Fibroblast of gingiva (primary cell): ENCODE results near the gene COL4A6.

ENCODE experiments used
- DNase-seq: peaks from one replicate; pipeline ENCODE4 v3.0.0-alpha.2; 2011; ENCODE audit warnings: low read depth

COL4A6 gene

DNA sequence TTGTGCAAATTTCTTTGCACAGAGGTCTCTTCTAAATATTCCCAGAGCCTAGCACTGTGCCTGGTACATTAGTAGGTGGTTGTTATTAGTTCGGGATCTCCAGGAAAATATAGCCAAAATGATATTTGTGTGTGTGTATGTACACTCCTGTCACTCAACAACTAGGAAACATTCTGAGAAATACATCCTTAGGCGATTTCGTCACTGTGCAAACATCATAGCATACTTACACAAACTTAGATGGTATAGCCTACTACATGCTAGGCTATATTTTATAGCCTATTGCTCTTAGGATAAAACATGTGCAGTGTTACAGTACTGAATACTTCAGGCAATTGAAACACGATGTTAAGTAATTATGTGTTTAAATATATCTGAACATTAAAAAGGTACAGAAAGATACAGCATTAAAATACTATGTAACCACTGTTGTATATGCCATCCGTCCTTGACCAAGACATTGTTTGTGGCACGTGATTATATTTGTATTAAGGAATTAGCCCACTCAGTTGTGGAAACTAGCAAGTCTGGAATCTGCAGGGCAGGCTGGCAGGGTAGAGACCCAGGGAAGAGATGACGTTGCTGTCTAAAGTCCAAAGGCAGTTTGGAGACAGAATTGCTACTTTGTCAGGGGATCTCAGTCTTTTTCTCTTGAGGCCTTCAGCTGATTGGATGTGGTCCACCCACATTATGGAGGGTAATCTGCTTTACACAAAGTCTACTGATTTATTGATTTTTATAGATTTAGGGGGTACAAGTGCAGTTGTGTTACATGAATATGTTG, 106.9 kb downstream of the COL4A6 start:
- no peak for DNase-seq

DNA sequence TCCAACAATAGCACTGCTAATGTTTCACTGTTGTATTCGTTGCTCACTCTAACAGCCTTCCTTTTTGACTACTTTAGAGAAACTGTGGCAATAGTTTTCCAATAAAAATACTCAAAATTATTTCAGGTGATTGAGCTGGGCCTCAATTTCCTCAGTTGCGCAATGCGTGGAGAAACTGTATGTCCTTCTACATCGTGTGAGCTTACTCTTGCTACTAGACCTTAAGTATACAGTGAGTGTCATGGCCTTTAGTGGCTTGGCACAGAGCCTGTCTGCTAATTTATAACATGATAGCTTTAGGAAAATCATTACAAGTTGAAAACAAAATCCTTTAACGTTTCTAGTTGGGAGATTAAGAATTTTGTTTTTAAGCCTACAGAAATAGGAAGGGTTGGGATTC, 114.5 kb downstream of the COL4A6 start:
- DNase-seq, result peak; percentile 4

DNA sequence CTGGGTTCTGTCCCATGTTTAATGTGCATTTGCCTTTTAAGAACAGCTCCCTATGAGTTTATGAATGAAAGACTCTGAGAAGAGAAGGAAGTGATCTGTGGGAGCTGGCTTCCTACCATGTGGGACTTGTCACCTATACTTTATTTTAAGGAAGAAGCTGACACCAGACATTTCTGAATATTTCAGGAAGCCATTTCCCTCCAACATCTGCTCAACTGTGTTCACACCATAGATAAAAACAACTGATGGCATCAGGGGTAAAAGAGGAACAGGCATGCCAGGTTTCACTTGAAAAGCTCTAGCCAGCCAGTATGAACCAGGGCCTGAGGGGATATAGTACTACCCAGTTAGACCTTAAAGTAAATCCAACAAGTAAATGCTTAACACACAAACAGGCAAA, 116.0 kb downstream of the COL4A6 start:
- DNase-seq, result no peak

DNA sequence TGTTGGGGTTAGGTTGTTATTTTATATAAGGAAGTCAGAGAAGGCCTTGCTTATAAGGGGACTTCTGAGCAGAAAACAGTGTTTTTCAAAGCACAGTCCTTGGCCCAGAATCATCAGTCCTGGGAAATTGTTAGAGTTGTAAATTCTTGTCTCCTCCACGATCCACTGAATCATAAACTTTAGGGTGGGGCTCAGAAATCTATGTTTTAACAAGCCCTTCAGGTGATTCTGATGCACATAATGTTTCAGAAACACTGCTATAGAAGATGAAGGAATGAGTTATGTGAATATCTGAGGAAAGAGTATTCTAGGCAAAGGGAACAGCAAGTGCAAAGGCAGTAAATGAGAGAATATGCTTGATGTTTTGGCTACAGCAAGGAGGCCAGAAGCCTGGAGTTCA, 121.8 kb downstream of the COL4A6 start:
- no peak for DNase-seq

DNA sequence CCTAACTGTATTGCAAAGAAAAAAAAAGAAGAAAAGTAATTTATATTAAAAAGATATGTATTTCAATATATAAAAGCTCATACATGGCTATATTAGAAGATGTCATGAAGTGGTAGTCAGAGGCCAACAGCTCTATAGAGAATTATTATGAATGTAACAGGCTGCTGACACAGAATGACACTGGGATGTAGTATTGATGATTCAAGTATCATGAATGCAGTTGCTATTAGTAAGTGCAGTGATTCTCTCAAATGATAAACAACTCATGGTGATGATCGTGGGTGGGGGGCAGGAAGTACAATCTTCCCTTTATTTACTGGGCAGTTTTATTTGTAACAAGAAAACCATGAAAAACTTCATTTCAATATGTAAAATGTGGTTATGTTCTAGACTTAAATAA, 124.6 kb downstream of the COL4A6 start:
- DNase-seq, result no peak

DNA sequence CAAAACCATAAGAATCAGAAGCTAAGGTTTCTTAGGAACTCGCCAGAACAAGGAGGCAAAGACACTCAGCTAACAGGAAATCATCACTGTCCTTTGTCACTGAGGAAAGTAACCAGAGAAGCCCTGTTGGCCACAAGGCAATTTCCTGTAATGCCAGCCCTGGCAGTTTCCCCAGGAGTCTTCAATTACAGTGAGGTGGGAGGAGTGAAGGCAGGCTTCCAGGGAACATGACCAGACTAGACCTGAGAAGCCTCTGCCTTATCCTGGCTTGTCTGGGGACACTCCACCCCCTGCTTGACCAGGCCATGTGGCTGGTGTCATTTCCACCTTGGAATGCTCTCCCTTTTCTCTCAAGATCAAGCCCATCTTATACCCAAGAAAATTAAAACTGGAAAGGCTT, 125.3 kb downstream of the COL4A6 start:
- DNase-seq, result peak; percentile 78

DNA sequence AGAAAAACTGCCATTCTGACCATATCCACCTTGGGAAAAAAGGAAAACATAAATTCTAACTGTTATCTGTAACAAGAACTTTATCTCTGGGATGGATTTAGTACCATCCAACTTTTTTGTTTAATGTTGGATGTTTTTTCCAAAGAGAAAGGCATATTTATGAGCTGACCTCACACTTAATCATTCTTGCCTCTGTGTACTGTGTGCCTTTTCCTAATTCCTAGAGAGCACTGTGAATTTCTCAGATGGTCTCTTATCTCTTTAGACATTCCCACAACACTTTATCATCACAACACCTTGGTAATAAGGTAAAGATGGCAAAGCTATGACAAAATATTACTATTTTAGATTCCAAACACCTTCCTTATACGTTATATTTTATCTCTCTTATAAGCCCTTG, 126.2 kb downstream of the COL4A6 start:
- DNase-seq, result no peak

DNA sequence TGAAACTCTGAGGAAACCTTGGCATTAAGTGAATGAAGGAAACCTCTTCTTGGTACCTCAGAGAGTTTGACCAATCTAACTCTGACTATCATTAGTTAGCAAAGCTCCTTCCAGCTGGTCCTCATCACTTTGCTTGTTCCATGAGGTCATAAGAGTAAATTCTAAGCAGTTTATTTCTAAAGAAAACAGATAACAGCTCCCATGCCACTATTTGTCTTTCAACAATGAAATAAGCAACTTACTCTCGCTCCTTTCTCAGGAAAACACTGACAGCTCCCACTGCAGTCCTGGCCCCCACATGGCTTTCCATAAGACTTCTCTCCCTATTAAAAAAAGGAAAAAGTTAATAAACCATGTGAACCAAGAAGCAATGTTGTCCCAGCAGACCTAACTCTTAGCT, 127.7 kb downstream of the COL4A6 start:
- no peak for DNase-seq

DNA sequence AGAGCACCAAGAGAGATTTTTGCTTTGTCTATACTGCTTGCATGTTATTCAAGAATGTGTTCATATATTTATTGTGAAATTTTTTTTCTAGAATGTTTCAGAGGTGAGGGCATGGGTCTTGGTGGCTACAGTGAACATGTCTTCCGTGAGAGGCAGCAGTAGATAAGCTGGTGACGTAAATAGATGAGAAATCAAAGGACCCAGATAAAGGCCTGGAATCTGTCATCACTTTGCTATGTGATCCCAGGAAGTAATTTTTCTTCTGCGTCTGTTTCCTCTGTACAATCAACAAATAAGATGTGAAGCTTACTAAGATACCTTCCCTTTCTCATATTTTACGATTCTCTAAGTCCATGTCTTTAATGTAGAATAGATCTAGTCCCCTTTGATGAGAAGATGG, 129.1 kb downstream of the COL4A6 start:
- no peak for DNase-seq

DNA sequence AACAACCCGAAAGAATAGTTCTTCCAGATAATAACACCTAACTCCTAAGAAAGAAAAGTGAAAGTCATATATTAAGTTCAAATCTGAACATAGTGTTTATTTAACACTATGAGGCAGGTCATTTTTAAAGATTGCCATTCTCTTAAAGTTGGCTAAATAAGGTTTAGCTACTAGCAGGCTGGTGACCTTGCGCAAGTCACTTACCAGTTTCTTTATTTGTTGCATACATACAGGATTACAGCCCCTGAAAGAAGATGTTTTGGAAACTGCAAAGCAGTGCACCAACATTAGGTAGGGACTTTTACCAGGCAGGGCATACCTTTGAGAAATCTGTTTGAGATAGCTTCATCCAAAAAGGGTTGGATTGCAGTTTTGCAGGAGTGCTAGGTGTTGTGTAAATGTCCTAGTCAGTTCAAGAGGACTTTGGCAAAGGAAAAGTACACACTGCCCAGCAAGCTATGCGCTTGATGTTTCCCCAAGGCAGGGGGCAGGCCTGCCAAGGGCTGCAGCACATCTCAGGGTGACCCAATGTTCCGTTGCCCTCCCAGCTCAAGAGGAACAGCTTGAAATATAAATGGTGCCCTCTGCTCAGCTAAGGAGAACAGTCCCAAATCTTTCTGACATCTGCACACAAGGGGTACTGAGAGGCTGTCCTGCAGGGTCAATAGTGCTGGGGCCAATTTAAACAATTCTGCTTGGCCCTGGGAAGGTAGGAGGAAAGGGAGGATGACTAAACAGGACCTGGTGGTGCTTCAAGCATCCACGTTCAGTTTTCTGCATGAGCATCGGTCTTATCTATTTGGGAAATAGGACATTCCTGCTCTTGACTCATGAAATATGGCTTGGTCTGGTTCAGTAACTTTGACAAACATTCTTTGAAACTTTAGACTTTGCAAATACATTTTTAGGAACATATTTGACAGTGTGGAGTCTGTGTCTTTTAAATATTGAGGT, 130.8 kb downstream of the COL4A6 start:
- DNase-seq, result no peak

DNA sequence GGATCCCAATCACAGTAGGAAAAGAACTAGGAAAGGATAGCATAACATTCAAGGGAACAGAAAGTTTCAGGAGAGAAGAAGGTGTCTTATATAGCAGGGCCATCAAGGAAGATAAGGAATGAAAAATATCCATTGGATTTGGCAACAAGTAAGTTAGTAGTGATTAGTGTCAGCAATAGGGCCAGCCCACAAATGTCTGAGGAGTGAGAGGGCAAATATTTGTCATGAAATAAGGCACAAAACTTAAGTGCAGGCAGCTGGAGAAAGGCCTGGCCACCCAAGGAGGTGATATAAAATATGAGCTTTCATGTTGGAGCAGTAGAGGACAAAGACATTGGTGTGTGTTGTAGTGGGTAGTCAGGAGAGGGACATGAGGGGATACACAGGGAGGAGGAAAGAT, 132.1 kb downstream of the COL4A6 start:
- no peak for DNase-seq

DNA sequence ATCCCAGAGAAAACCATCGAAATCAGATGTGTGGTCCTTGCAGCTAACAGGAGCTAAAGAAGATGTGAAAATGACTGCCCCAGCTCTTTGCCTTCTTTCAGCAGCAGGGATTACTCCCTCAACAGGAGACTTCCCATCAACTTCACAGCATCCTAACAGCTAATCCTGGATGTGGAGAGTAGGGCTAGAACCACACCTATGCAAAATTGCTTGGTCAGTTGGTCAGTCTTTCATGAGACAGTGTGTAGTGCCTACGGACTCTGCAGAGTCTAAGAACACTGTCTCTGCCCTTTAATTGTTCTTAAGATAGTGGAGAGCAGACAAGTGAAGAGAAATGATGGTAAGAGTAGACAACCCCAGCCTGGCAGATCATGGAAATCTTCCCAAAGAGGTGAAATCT, 133.5 kb downstream of the COL4A6 start:
- DNase-seq, result no peak

DNA sequence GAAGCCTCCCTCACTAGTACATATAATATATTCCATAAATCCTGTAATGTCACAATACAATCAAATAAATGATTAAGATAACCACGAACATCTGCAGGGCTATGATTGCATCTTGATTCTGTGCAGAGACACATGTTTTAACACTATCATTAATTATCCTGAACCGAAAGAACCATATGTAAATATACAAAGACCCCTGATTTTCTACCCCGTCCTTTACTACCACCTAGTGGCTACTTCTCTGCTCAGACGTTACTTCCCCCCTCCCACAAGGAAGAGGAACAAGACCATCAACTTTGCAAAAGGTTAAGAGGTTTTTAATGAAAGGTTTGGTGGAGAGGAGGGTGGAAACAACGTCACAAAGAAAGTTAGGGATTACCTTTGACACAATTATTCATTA, 134.0 kb downstream of the COL4A6 start:
- DNase-seq, result no peak

DNA sequence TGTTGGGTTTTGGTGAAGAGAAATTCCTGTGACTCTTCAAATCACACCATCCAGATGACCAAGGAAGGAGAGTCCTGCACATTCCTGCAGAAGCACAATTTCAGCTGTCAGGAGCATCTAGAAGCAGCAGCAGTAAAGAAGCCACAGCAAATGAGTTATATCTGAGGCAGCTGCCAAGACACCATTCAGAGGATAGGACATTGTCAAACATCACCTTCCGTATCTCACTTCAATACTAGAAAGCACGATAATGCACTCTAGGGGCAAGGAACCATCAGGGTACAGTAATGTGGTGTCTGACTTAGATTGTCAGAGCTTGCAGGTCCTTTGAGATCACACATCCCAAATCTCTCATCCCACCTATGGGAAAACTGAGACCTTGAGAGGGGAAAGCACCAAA, 134.5 kb downstream of the COL4A6 start:
- DNase-seq, result no peak

DNA sequence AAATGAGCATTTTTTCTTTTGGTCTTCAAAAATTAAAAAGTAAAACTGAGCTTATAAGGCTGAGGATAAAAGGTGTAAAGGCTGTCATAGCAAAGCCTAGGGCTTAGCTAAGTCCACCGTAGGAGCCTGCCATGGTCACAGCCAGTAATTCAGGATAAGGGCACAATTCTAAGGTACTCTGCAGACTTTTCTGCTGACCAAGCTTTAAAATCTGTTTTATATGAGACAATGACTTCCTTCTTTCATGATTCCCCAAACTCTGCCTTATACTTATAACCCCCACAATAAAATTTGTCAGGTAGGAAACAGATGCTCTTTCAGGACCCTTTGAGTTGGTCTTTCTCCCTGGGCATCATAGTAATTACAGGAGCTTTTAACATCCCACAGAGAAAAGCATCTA, 138.5 kb downstream of the COL4A6 start:
- DNase-seq, result no peak

DNA sequence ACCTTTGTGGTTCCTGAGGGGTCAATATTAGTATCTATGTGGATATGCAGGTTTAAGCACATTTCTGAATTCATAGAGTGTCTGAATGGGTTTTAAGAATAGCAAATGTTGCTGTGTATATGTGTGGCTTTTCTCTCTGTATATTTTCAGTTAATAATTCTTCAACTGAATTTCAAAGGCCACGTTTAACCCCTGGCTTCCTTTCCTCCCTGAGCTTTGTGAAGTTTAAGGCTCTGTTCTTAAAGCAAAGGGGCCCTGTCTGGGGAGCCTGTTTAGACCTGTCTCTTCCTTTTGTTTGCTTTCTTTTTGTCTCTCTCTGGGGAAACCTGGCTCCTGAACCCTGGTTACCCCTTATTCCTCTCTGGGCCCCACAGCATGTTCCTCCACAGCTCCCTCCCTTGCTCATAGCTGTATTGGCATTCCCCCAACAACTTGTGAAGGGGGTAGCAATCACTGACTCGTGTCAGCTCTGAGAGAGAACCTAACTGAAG, 139.1 kb downstream of the COL4A6 start:
- no peak for DNase-seq

DNA sequence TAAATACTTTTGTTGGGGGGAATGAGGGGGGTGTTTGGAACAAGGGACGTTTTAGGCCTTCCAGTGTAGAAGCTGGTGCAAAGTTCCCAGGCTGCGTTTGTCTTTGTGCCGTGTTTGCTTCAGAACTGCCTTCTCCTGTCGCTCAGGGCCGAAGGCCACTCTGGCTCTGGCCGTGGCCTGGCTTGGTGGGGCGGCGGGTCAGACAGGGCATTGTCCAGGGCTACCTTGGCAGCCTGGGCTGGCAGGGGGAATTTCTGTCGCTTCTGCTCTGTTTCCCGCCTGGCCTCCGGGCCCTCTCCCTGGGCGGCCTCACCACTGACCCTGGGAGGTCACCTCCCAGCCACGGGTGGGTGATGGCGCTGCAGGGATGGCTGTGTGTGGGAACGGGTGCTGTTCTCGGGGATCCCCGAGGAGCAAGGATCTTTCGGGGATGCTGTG, 140.0 kb downstream of the COL4A6 start:
- no peak for DNase-seq

DNA sequence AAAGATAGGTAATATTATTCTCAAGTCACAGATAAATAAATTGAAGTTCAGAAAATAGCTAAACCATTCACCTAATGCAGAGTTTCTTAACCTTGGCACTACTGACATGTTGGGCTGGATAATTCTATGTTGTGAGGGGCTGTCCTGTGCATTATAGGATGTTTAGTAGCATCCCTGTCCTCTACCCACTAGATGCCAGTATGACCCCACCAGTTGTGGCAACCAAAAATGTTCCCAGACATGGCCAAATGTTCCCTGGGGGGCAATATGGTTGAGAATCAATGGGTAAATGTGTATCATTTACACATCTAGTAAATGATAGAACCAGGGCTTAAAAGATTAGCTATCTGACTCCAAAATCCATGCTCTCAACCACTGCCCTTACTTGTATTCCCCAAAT, 140.9 kb downstream of the COL4A6 start:
- no peak for DNase-seq

DNA sequence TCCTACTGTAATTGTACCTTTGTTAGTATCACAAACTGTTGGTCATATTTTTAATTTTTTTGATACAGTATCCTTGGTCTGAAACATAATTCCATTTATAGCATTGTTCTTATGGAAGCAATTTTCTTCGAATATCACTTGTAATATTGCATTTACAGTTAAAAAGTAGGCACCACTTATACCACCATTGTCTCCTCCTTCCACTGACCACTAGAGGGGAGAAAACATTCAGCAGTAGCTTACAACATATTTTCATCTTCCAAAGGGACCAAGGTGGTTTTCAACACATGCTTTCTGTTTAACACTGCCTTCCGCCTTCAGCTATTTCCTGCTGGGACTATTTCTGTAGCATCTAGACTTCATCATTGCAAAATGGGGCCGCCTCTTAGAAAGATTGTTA, 146.2 kb downstream of the COL4A6 start:
- no peak for DNase-seq

DNA sequence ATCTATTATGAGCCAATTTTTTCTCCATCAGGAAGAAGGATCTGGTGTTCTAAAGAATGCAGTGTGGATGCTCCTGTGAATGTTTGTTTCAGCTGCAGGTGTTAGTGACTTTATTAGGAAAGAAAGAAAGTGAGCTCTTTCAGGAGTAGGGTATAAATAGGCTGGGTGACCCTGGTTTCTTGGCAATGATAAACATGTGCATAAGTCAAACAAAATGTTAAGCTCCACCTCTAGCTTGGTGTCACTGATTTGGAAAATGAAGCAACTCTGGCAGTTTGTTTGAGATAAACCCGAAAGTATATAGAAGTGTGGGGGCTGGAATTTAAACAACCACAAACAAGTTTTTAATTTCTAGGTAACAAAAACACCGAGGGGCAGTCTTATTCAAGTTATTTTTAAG, 152.3 kb downstream of the COL4A6 start:
- no peak for DNase-seq

DNA sequence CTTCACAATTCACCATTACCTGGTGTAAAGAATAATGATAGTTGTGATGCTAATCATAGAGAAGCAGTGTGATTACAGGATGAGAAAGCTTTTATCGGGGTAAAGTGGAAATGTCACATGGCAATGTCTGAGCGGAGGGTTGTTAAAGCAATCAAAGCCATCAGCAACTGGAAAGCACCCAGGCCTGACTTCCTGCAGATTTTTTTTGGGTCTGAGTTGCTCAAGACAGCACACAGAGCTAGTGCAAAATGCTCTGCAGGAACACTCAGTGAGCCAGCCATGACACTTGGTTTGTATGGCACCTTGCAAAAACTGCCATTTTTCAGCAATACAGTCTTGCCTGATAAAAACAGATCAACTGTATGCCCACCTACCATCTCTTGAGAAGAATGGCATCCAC, 152.9 kb downstream of the COL4A6 start:
- DNase-seq, result no peak

DNA sequence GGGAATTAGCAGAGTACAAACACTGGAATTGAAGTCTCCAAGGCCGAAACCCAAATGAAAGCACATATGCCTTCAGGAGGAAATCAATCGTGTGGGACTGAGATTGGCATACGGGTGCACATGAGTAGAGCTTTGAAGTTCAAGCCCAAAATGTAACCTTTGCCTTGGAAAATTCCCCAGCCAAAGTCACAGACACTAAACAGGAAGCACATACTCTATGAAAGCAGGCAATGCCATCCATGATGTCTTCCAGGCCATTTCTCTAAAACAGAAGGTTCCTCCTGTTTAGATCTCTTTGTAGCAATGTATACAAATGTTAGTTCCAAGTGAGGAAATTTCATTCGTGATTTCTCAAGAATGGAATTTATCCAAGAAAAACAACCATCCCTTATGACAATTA, 162.5 kb downstream of the COL4A6 start:
- peak; percentile 43 for DNase-seq

DNA sequence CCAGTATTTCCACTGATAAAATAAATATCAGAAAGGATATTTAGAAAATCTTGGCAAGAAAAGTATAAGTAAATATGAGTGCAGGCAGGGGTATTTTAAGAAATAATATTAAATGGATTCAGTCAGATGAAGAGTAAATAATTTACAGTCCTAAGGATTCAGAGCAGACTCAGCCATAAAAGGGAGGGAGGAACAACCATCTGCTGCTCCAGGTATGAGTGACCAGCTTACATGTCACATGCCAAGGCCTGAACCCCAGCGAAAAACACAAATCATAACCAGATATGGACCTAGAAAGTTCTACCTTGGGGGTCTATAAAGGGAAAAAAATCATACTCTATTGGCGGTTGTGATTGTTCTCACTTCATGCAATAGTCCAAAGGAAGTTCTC, 166.8 kb downstream of the COL4A6 start:
- no peak for DNase-seq
